Measurements from ENCODE around the gene KCTD10.

- TF ChIP-seq, protein P1, sequence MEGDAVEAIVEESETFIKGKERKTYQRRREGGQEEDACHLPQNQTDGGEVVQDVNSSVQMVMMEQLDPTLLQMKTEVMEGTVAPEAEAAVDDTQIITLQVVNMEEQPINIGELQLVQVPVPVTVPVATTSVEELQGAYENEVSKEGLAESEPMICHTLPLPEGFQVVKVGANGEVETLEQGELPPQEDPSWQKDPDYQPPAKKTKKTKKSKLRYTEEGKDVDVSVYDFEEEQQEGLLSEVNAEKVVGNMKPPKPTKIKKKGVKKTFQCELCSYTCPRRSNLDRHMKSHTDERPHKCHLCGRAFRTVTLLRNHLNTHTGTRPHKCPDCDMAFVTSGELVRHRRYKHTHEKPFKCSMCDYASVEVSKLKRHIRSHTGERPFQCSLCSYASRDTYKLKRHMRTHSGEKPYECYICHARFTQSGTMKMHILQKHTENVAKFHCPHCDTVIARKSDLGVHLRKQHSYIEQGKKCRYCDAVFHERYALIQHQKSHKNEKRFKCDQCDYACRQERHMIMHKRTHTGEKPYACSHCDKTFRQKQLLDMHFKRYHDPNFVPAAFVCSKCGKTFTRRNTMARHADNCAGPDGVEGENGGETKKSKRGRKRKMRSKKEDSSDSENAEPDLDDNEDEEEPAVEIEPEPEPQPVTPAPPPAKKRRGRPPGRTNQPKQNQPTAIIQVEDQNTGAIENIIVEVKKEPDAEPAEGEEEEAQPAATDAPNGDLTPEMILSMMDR (IDR thresholded peaks at IDR 0.05): no peak
- TF ChIP-seq POLR2A (IDR thresholded peaks at IDR 0.05) (no peak), POLR2AphosphoS5 (IDR thresholded peaks at IDR 0.05) (no peak)
These were observed 10.8 kb downstream of the KCTD10 start for GRCh38 chr12:109466305-109466704.

Measured in prostate gland (tissue), 2 donors.